HepG2 (cell line): ENCODE data around the gene JKAMP. TPM values are rescaled to one million over a fixed set of nuclear protein-coding genes. Genes with fewer than 3 reads are reported as not detected.
A peak's percentile ranks its signal among the peaks of the same experiment; 100 is the strongest.

ENCODE experiments used
- ATAC-seq: fragments of 200-7000 bp; cut with Tn5 transposase; 3 replicates; pipeline ENCODE4 v1.9.1; 2020; ENCODE audit warnings: mild to moderate bottlenecking, moderate library complexity
- BruUV-seq: library from RNA; stranded (reverse); fragments of 400-500 nt; replicated peaks from 2 replicates; lab custom pipeline; 2021; lab: Mats Ljungman, UMichigan
- CTCF ChIA-PET: fragments of 300-600 bp; formaldehyde crosslinking; extraction: SDS; loops from one replicate; lab custom pipeline; 2021; ENCODE audit warnings: low total read pairs, inconsistent platforms, low intra/inter-chr PET ratio; lab: Yijun Ruan, JAX
- POLR2A ChIA-PET: fragments of 350-600 bp; sonication (Branson Sonifier 250); formaldehyde crosslinking; loops from one replicate; lab custom pipeline; 2020; ENCODE audit warnings: antibody characterized with exemption, inconsistent platforms; lab: Yijun Ruan, JAX
- DNase-seq: peaks from one replicate; pipeline ENCODE4 v3.0.0-alpha.2; 2015; ENCODE audit warnings: low spot score
- FAIRE-seq: peaks from 3 replicates; lab custom pipeline; 2011; peaks lifted over from hg19 to GRCh38; lab: Jason Lieb, UNC
- H2AFZ ChIP-seq: one replicate; pipeline ENCODE4 v1.6.1; 2011; ENCODE audit warnings: low read length, inconsistent platforms
- H3K27ac ChIP-seq: fragments of 300-600 bp; 3 replicates; pipeline ENCODE4 v1.8.0; 2011; ENCODE audit warnings: mixed run types, mild to moderate bottlenecking, mixed read lengths, low read length, inconsistent platforms; ENCODE audit not compliant: insufficient read depth; ENCODE audit errors: extremely low read length
- H3K27me3 ChIP-seq, 2 experiments: fragments of 200-600 bp in 1 of 2; 2 replicates in 1 of 2; 3 replicates in 1 of 2; pipeline versions ENCODE4 v1.6.0 to v1.8.0; 2011; ENCODE audit warnings: low read length in 2 of 2, mild to moderate bottlenecking in 2 of 2, moderate library complexity in 2 of 2, inconsistent platforms in 1 of 2; ENCODE audit not compliant: insufficient read depth in 2 of 2, control insufficient read depth in 1 of 2
- H3K36me3 ChIP-seq, 2 experiments: fragments of 200-600 bp in 1 of 2; replicated peaks in 1 of 2; 2 replicates in 1 of 2; 3 replicates in 1 of 2; pipeline versions ENCODE4 v1.5.1 to v1.8.0; 2011; ENCODE audit warnings: low read length in 2 of 2, inconsistent platforms in 1 of 2; ENCODE audit not compliant: insufficient read depth in 2 of 2, control insufficient read depth in 1 of 2
- H3K4me1 ChIP-seq: 2 replicates; pipeline ENCODE4 v1.5.1; 2012; ENCODE audit warnings: low read length, inconsistent platforms; ENCODE audit not compliant: insufficient read depth
- H3K4me2 ChIP-seq: 2 replicates; pipeline ENCODE4 v1.6.0; 2011; ENCODE audit warnings: low read depth, low read length, inconsistent platforms
- H3K4me3 ChIP-seq, 3 experiments: fragments of 200-600 bp in 1 of 3; sonication (generic), shearing (Covaris generic) in 1 of 3; replicated peaks in 1 of 3; 2 replicates each; pipeline ENCODE4 v1.5.1; 2011 to 2016; ENCODE audit warnings: low read length in 3 of 3, inconsistent platforms in 2 of 3, low read depth in 2 of 3, mild to moderate bottlenecking in 2 of 3, control low read depth in 1 of 3, mixed read lengths in 1 of 3; ENCODE audit not compliant: insufficient read depth in 1 of 3
- H3K79me2 ChIP-seq: one replicate; pipeline ENCODE4 v1.6.1; 2011; ENCODE audit warnings: low read length, inconsistent platforms; ENCODE audit not compliant: insufficient read depth
- H3K9ac ChIP-seq: 2 replicates; pipeline ENCODE4 v1.6.0; 2011; ENCODE audit warnings: mild to moderate bottlenecking, low read depth, low read length, inconsistent platforms; ENCODE audit not compliant: insufficient read depth
- H3K9me3 ChIP-seq: 2 replicates; pipeline ENCODE4 v1.5.1; 2012; ENCODE audit warnings: mild to moderate bottlenecking, low read length
- H4K20me1 ChIP-seq: 2 replicates; pipeline ENCODE4 v1.6.0; 2011; ENCODE audit warnings: inconsistent platforms, mild to moderate bottlenecking, low read length, moderate library complexity; ENCODE audit not compliant: insufficient read depth
- ARID2 ChIP-seq: sonication (generic); formaldehyde crosslinking; IDR thresholded peaks from 2 replicates; pipeline ENCODE4 v1.8.1; 2022; ENCODE audit warnings: mild to moderate bottlenecking, missing genetic modification reagents, borderline replicate concordance
- CBX2 ChIP-seq, 2 experiments: fragments of 200-600 bp in 1 of 2; sonication (generic); formaldehyde crosslinking in 1 of 2; IDR thresholded peaks; 2 replicates each; pipeline versions ENCODE4 v1.7.0 to v1.8.1; 2018 to 2022; ENCODE audit warnings: low read depth in 2 of 2, low read length in 1 of 2, mild to moderate bottlenecking in 1 of 2, missing genetic modification reagents in 1 of 2
- CENPX ChIP-seq: sonication (generic); formaldehyde crosslinking; IDR thresholded peaks from 2 replicates; pipeline ENCODE4 v1.9.0; 2021; ENCODE audit warnings: mild to moderate bottlenecking, missing genetic modification reagents, moderate library complexity
- SOX6 ChIP-seq, 2 experiments: fragments of 450-650 bp in 1 of 2; sonication (generic) in 1 of 2; formaldehyde crosslinking in 1 of 2; IDR thresholded peaks; 2 replicates each; pipeline versions ENCODE4 v1.4.0 to v1.6.1; 2017 to 2020; ENCODE audit warnings: antibody characterized with exemption in 1 of 2, mild to moderate bottlenecking in 1 of 2, missing genetic modification reagents in 1 of 2
- TSC22D2 ChIP-seq: sonication (generic); formaldehyde crosslinking; IDR thresholded peaks from 2 replicates; pipeline ENCODE4 v1.5.1; 2020; ENCODE audit warnings: missing genetic modification reagents, mild to moderate bottlenecking, borderline replicate concordance
- ZFP37 ChIP-seq: sonication (generic); formaldehyde crosslinking; IDR thresholded peaks from 2 replicates; pipeline ENCODE4 v1.4.0; 2020; ENCODE audit warnings: missing genetic modification reagents, borderline replicate concordance
- ZNF34 ChIP-seq: sonication (generic); formaldehyde crosslinking; IDR thresholded peaks from 2 replicates; pipeline ENCODE4 v1.4.0; 2020; ENCODE audit warnings: mild to moderate bottlenecking, missing genetic modification reagents, borderline replicate concordance
- ZSCAN22 ChIP-seq: sonication (generic); formaldehyde crosslinking; IDR thresholded peaks from 2 replicates; pipeline ENCODE4 v1.4.0; 2020; ENCODE audit warnings: mild to moderate bottlenecking, missing genetic modification reagents
- WGBS: methylation state at CpG from one replicate; pipeline ENCODE4 v1.1.6; 2017; ENCODE audit warnings: low lambda C conversion rate; 5-methylcytosine and 5-hydroxymethylcytosine counted together
- in situ Hi-C: cut with HindIII; loops from 2 replicates; pipeline ENCODE4 v1.10.0; 2017; ENCODE audit warnings: low pct_unique_long_range_greater_than_20kb; ENCODE audit not compliant: extremely low pct_ligation_motif_present
- intact Hi-C: fragments of 100-400 bp; cut with micrococcal nuclease; formaldehyde crosslinking; loops from one replicate; pipeline ENCODE4 v1.10.0; 2022; ENCODE audit not compliant: unreplicated experiment
- polyA plus RNA-seq, 8 experiments: library from polyadenylated mRNA; depleted of rRNA in 3 of 8; stranded (reverse) in 7 of 8; unstranded in 1 of 8; fragments of >200 nt; fragmentation: Illumina TruSeq in 4 of 8; extraction: Trizol in 4 of 8; gene quantifications; 2 replicates each; pipeline versions ENCODE4 v1.2.1 to v1.2.3, GENCODE V29; 2011 to 2016; ENCODE audit warnings: low read depth in 4 of 8, missing spikeins in 1 of 8, mixed read lengths in 1 of 8; ENCODE audit not compliant: insufficient read depth in 1 of 8
- total RNA-seq, 5 experiments: library from RNA; depleted of rRNA; stranded (reverse); fragments of >200 nt; fragmentation: Illumina TruSeq; extraction: Trizol; gene quantifications; 2 replicates each; pipeline ENCODE4 v1.2.3, GENCODE V29; 2016; ENCODE audit warnings: low read depth in 1 of 5
- TF ChIP-seq, protein P1 (sequence below): sonication (generic); formaldehyde crosslinking; IDR thresholded peaks from 2 replicates; pipeline ENCODE4 v1.5.0; 2020; ENCODE audit warnings: mild to moderate bottlenecking, missing genetic modification reagents, moderate library complexity
- TF ChIP-seq, protein P2 (sequence below): sonication (generic); formaldehyde crosslinking; IDR thresholded peaks from 2 replicates; pipeline ENCODE4 v1.8.0; 2022; ENCODE audit warnings: mild to moderate bottlenecking, missing genetic modification reagents; ENCODE audit not compliant: insufficient replicate concordance

Gene JKAMP
- total and polyA plus RNA-seq, 2 of the 13 experiments (the other 11 are each of a cell fraction or from before 2014, with no cell fraction given) = 56.4 to 135 TPM

DNA sequence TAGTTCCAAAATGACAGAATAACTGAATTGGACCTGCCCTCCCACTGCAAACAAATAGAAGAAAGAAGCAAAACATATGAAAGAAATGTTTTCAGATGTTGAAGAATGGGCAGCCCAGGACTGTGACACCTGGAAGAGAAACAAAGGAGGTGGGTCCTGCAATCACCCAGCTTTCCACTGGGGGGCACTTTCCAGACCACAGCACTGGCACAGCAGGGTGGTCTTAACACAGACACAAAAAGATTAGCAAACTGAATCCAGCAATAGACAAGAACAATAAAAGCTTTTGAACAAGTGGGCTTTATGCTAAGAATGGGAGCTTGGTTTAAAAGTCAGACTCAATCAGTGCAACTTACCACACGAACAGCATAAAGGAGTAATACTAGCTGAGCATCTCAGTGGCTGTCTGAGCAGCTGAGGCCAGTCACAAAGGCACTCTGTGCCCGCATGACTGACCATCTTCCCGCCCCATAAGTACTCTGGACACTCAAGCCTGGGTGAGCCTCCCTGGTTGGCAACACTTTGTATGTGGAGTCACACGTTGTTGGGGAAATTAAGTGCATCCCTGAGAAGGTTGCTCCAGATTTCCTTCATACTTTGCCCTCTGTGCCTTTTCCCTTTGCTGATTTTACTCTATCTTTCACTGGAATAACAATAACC, 27.7 kb downstream of the JKAMP start:
- intact Hi-C loops (no loop called here), in situ Hi-C loops (loop anchor here (25.0 kb wide), 1 partner anchor 675 kb away; no protein-coding TSS in a partner anchor)
- H3K36me3 ChIP-seq = no peaks in the 10 kb centered on the region
- H3K4me3 ChIP-seq = no peak overlapping the region
- H4K20me1 ChIP-seq = no peaks in the 10 kb centered on the region
- ChIA-PET CTCF (no interaction called here), POLR2A (no interaction called here)
- no peak overlapping the region for H3K9ac ChIP-seq
- FAIRE-seq (no peak), ATAC-seq (peak; percentile 63; the same call in 2 of the 3 replicates), DNase-seq (no peak)
- H3K4me1 ChIP-seq = peaks cover 30% of the 10 kb centered on the region
- no peak overlapping the region for H2AFZ ChIP-seq
- H3K27ac ChIP-seq = no peak overlapping the region
- no peaks in the 10 kb centered on the region for H3K79me2 ChIP-seq
- no peak overlapping the region for H3K4me2 ChIP-seq
- no peaks in the 10 kb centered on the region for H3K27me3 ChIP-seq
- no TSS peak for BruUV-seq
- 50% methylated on average over 4 of the region's 4 CpGs for WGBS
- H3K9me3 ChIP-seq = no peaks in the 10 kb centered on the region
- TF ChIP-seq CBX2 (IDR thresholded peaks at IDR 0.05; ENCODE audit: low read depth, low read length) (no peak), CBX2 (CRISPR knock-in tag; IDR thresholded peaks at IDR 0.05; ENCODE audit: low read depth) (no peak), ZFP37 (CRISPR knock-in tag) (no peak), ZNF34 (CRISPR knock-in tag) (no peak), CENPX (CRISPR knock-in tag) (no peak), ZSCAN22 (CRISPR knock-in tag) (no peak), TSC22D2 (0 out of 2 replicates have a peak, but pooled peaks have one; percentile 20), SOX6 (IDR thresholded peaks at IDR 0.05) (no peak), SOX6 (CRISPR knock-in tag; IDR thresholded peaks at IDR 0.05) (no peak), ARID2 (CRISPR knock-in tag) (no peak)
- TF ChIP-seq, protein P1, sequence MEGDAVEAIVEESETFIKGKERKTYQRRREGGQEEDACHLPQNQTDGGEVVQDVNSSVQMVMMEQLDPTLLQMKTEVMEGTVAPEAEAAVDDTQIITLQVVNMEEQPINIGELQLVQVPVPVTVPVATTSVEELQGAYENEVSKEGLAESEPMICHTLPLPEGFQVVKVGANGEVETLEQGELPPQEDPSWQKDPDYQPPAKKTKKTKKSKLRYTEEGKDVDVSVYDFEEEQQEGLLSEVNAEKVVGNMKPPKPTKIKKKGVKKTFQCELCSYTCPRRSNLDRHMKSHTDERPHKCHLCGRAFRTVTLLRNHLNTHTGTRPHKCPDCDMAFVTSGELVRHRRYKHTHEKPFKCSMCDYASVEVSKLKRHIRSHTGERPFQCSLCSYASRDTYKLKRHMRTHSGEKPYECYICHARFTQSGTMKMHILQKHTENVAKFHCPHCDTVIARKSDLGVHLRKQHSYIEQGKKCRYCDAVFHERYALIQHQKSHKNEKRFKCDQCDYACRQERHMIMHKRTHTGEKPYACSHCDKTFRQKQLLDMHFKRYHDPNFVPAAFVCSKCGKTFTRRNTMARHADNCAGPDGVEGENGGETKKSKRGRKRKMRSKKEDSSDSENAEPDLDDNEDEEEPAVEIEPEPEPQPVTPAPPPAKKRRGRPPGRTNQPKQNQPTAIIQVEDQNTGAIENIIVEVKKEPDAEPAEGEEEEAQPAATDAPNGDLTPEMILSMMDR (CRISPR knock-in tag) = peak; percentile 59
- TF ChIP-seq, protein P2, sequence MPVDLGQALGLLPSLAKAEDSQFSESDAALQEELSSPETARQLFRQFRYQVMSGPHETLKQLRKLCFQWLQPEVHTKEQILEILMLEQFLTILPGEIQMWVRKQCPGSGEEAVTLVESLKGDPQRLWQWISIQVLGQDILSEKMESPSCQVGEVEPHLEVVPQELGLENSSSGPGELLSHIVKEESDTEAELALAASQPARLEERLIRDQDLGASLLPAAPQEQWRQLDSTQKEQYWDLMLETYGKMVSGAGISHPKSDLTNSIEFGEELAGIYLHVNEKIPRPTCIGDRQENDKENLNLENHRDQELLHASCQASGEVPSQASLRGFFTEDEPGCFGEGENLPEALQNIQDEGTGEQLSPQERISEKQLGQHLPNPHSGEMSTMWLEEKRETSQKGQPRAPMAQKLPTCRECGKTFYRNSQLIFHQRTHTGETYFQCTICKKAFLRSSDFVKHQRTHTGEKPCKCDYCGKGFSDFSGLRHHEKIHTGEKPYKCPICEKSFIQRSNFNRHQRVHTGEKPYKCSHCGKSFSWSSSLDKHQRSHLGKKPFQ (CRISPR knock-in tag) = no peak
